WTC11 (cell line): ENCODE measurements around the gene RAP2A. TPM values are rescaled to one million over a fixed set of nuclear protein-coding genes. Genes with fewer than 3 reads are reported as not detected.

Experiments used
- ATAC-seq: fragments of 200-7000 bp; cut with Tn5 transposase; 2 replicates; pipeline ENCODE4 v1.10.0; 2021; ENCODE audit warnings: mild to moderate bottlenecking, moderate library complexity
- CTCF ChIA-PET: fragments of 300-600 bp; sonication (Branson Sonifier 250); formaldehyde crosslinking; loops from one replicate; lab custom pipeline; 2021; ENCODE audit warnings: antibody characterized with exemption; lab: Charles Lee
- POLR2A ChIA-PET: fragments of 350-600 bp; sonication (Branson Sonifier 250); formaldehyde crosslinking; loops from one replicate; lab custom pipeline; 2021; ENCODE audit warnings: antibody characterized with exemption; lab: Charles Lee
- DNase-seq: peaks from one replicate; pipeline ENCODE4 v3.0.0; 2021; ENCODE audit warnings: low spot score
- H3K27ac Mint-ChIP-seq: 2 replicates; pipeline ENCODE4 v1.8.0; 2021; ENCODE audit warnings: mixed read lengths
- H3K27me3 Mint-ChIP-seq: 2 replicates; pipeline ENCODE4 v1.8.0; 2021; ENCODE audit warnings: low read depth, mild to moderate bottlenecking, moderate library complexity, mixed read lengths
- H3K36me3 Mint-ChIP-seq: 2 replicates; pipeline ENCODE4 v1.8.0; 2021; ENCODE audit warnings: mixed read lengths
- H3K4me1 Mint-ChIP-seq: 2 replicates; pipeline ENCODE4 v1.8.0; 2022; ENCODE audit warnings: mixed read lengths
- H3K4me3 Mint-ChIP-seq: 2 replicates; pipeline ENCODE4 v1.8.0; 2021; ENCODE audit warnings: mild to moderate bottlenecking, moderate library complexity, mixed read lengths
- H3K9me3 Mint-ChIP-seq: 2 replicates; pipeline ENCODE4 v1.8.0; 2021; ENCODE audit warnings: mixed read lengths
- ATF2 ChIP-seq: sonication (generic); formaldehyde crosslinking; IDR thresholded peaks from 2 replicates; pipeline ENCODE4 v1.8.1; 2022; ENCODE audit warnings: low read depth, missing genetic modification reagents, borderline replicate concordance
- ATF6 ChIP-seq: sonication (generic); formaldehyde crosslinking; IDR thresholded peaks from 2 replicates; pipeline ENCODE4 v1.8.1; 2023; ENCODE audit warnings: mild to moderate bottlenecking, missing genetic modification reagents
- CBFB ChIP-seq: sonication (generic); formaldehyde crosslinking; IDR thresholded peaks from 2 replicates; pipeline ENCODE4 v1.8.1; 2022; ENCODE audit warnings: mild to moderate bottlenecking, low read depth, missing genetic modification reagents
- E2F5 ChIP-seq: sonication (generic); formaldehyde crosslinking; IDR thresholded peaks from 2 replicates; pipeline ENCODE4 v1.8.1; 2022; ENCODE audit warnings: mild to moderate bottlenecking, moderate library complexity, missing genetic modification reagents
- IRF1 ChIP-seq: sonication (generic); formaldehyde crosslinking; IDR thresholded peaks from 2 replicates; pipeline ENCODE4 v1.8.0; 2023; ENCODE audit warnings: missing genetic modification reagents
- NR1H2 ChIP-seq: sonication (generic); formaldehyde crosslinking; IDR thresholded peaks from 2 replicates; pipeline ENCODE4 v1.9.0; 2021; ENCODE audit warnings: mild to moderate bottlenecking, moderate library complexity, missing genetic modification reagents
- RELA ChIP-seq: sonication (generic); formaldehyde crosslinking; IDR thresholded peaks from 2 replicates; pipeline ENCODE4 v1.8.1; 2022; ENCODE audit warnings: missing genetic modification reagents, mild to moderate bottlenecking, borderline replicate concordance
- SMAD4 ChIP-seq: sonication (generic); formaldehyde crosslinking; IDR thresholded peaks from 2 replicates; pipeline ENCODE4 v1.8.0; 2022; ENCODE audit warnings: mild to moderate bottlenecking, missing genetic modification reagents
- SP1 ChIP-seq: sonication (generic); formaldehyde crosslinking; conservative IDR thresholded peaks from 2 replicates; pipeline ENCODE4 v1.8.1; 2022; ENCODE audit warnings: missing genetic modification reagents
- TCF7 ChIP-seq: sonication (generic); formaldehyde crosslinking; IDR thresholded peaks from 2 replicates; pipeline ENCODE4 v1.8.0; 2022; ENCODE audit warnings: mild to moderate bottlenecking, low read depth, missing genetic modification reagents, moderate library complexity
- TEAD1 ChIP-seq: sonication (generic); formaldehyde crosslinking; IDR thresholded peaks from 2 replicates; pipeline ENCODE4 v1.8.0; 2022; ENCODE audit warnings: mild to moderate bottlenecking, missing genetic modification reagents
- USF1 ChIP-seq: sonication (generic); formaldehyde crosslinking; IDR thresholded peaks from 2 replicates; pipeline ENCODE4 v1.8.0; 2022; ENCODE audit warnings: mild to moderate bottlenecking, missing genetic modification reagents
- ZBTB43 ChIP-seq: sonication (generic); formaldehyde crosslinking; IDR thresholded peaks from 2 replicates; pipeline ENCODE4 v1.8.1; 2023; ENCODE audit warnings: mild to moderate bottlenecking, missing genetic modification reagents
- ZNF263 ChIP-seq: sonication (generic); formaldehyde crosslinking; IDR thresholded peaks from 2 replicates; pipeline ENCODE4 v1.8.1; 2022; ENCODE audit warnings: low read depth, mild to moderate bottlenecking, moderate library complexity, missing genetic modification reagents
- ZSCAN18 ChIP-seq: fragments of 250-450 bp; sonication (Bioruptor Pico); IDR thresholded peaks from 2 replicates; pipeline ENCODE4 v2.1.2; 2022; ENCODE audit warnings: mild to moderate bottlenecking, moderate library complexity
- total RNA-seq: library from RNA; stranded (reverse); gene quantifications from 3 replicates; pipeline ENCODE4 v1.2.3, GENCODE V29; 2021
- TF ChIP-seq, protein P1 (sequence below): fragments of 250-450 bp; sonication (Bioruptor Pico); IDR thresholded peaks from 2 replicates; pipeline ENCODE4 v1.9.0; 2021; ENCODE audit warnings: moderate library complexity, mild to moderate bottlenecking, inconsistent platforms, borderline replicate concordance
- TF ChIP-seq, protein P2 (sequence below): fragments of 250-450 bp; sonication (Bioruptor Pico); IDR thresholded peaks from 2 replicates; pipeline ENCODE4 v1.9.0; 2021; ENCODE audit warnings: mild to moderate bottlenecking

The RAP2A gene
- total RNA-seq, 1 experiment from 2014 or later = 39.0 TPM

- TF ChIP-seq SMAD4 (CRISPR knock-in tag) = no peak
- TF ChIP-seq, protein P1, sequence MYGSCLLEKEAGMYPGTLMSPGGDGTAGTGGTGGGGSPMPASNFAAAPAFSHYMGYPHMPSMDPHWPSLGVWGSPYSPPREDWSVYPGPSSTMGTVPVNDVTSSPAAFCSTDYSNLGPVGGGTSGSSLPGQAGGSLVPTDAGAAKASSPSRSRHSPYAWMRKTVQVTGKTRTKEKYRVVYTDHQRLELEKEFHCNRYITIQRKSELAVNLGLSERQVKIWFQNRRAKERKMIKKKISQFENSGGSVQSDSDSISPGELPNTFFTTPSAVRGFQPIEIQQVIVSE = no peak
- TF ChIP-seq TCF7 (CRISPR knock-in tag) = no peak
- TF ChIP-seq E2F5 (CRISPR knock-in tag) = no peak
- no peak for TF ChIP-seq NR1H2 (CRISPR knock-in tag)
- TF ChIP-seq SP1 (CRISPR knock-in tag) = no peak
- no peak for TF ChIP-seq TEAD1 (CRISPR knock-in tag)
- TF ChIP-seq ZSCAN18 (CRISPR knock-in tag) = no peak
- TF ChIP-seq, all 79 proteins: peak for 0
These were observed 36.7 kb upstream of the RAP2A start (continued) for GRCh38 chr13:97397267-97397666.

DNA sequence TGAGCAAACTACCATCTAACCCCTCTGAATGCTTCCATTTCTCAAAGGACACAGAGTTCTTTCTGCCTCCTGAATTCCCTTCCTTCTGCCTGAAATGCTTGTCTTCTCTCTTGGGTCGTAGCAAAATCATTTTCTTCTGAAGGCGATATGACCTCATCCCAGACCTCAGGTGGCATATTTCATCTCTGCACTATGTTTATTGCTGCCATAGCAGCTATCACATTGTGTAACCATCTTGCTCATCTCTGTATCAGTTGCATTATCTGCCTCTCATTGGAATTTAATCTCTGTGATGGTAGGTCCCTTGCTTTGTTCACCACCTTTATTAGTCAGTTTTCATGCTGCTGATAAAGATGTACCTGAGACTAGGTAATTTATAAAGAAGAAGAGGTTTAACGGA is 32.5 kb upstream of the RAP2A start:
- DNase-seq = no peak
- H3K27me3 Mint-ChIP-seq = no peaks in the 10 kb centered on the region; the same call in 1 of the 2 replicates
- ChIA-PET CTCF (no interaction called here), POLR2A (no interaction called here)
- H3K9me3 Mint-ChIP-seq = peaks cover 14% of the 10 kb centered on the region
- TF ChIP-seq ATF2 (CRISPR knock-in tag) = no peak
- TF ChIP-seq USF1 (CRISPR knock-in tag) = no peak
- TF ChIP-seq, all 79 proteins: peak for 0
- no peaks in the 10 kb centered on the region for H3K36me3 Mint-ChIP-seq
- no peak for ATAC-seq
- no peaks in the 10 kb centered on the region for H3K4me1 Mint-ChIP-seq
- no peak overlapping the region for H3K4me3 Mint-ChIP-seq
- no peak overlapping the region for H3K27ac Mint-ChIP-seq

- POLR2A ChIA-PET = no interaction called here
- no peak for TF ChIP-seq ATF6
- TF ChIP-seq CBFB (CRISPR knock-in tag) = no peak
- TF ChIP-seq RELA (CRISPR knock-in tag) = no peak
- no peak for TF ChIP-seq IRF1 (CRISPR knock-in tag)
- TF ChIP-seq ZBTB43 (CRISPR knock-in tag) = no peak
- TF ChIP-seq, protein P2, sequence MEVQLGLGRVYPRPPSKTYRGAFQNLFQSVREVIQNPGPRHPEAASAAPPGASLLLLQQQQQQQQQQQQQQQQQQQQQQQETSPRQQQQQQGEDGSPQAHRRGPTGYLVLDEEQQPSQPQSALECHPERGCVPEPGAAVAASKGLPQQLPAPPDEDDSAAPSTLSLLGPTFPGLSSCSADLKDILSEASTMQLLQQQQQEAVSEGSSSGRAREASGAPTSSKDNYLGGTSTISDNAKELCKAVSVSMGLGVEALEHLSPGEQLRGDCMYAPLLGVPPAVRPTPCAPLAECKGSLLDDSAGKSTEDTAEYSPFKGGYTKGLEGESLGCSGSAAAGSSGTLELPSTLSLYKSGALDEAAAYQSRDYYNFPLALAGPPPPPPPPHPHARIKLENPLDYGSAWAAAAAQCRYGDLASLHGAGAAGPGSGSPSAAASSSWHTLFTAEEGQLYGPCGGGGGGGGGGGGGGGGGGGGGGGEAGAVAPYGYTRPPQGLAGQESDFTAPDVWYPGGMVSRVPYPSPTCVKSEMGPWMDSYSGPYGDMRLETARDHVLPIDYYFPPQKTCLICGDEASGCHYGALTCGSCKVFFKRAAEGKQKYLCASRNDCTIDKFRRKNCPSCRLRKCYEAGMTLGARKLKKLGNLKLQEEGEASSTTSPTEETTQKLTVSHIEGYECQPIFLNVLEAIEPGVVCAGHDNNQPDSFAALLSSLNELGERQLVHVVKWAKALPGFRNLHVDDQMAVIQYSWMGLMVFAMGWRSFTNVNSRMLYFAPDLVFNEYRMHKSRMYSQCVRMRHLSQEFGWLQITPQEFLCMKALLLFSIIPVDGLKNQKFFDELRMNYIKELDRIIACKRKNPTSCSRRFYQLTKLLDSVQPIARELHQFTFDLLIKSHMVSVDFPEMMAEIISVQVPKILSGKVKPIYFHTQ = no peak
- no peak for TF ChIP-seq ZNF263
- TF ChIP-seq TEAD1 (CRISPR knock-in tag) = no peak
These were observed 29.8 kb upstream of the RAP2A start for GRCh38 chr13:97403893-97404750.

More at GRCh38 chr13:97403893-97404750, 29.8 kb upstream of the RAP2A start:
- Mint-ChIP-seq H3K9me3 (peaks cover 18% of the 10 kb centered on the region), H3K27ac (no peak overlapping the region), H3K27me3 (no peaks in the 10 kb centered on the region; the same call in 1 of the 2 replicates), H3K4me1 (no peaks in the 10 kb centered on the region), H3K36me3 (no peaks in the 10 kb centered on the region), H3K4me3 (no peak overlapping the region)
- no peak for DNase-seq
- no peak for ATAC-seq
- CTCF ChIA-PET = no interaction called here
